Keratinocyte (primary cell): ENCODE measurements around the gene OR52N1. TPM values are rescaled to one million over a fixed set of nuclear protein-coding genes. Genes with fewer than 3 reads are reported as not detected.

ENCODE experiments used
- DNase-seq: peaks from one replicate; pipeline ENCODE4 v3.0.0-alpha.2; 2011; ENCODE audit warnings: low read depth, missing footprints, low spot score
- FAIRE-seq: peaks from 2 replicates; lab custom pipeline; 2011; peaks lifted over from hg19 to GRCh38; lab: Jason Lieb, UNC
- H2AFZ ChIP-seq: 2 replicates; pipeline ENCODE4 v1.6.0; 2012; ENCODE audit warnings: low read length, control low read depth, inconsistent platforms; ENCODE audit not compliant: control insufficient read depth
- H3K27ac ChIP-seq: 2 replicates; pipeline ENCODE4 v1.5.1; 2011; ENCODE audit warnings: low read length; ENCODE audit not compliant: control insufficient read depth, insufficient read depth
- H3K27me3 ChIP-seq: 3 replicates; pipeline ENCODE4 v1.6.0; 2011; ENCODE audit warnings: low read length; ENCODE audit not compliant: control insufficient read depth, insufficient read depth; ENCODE audit errors: extremely low read depth
- H3K36me3 ChIP-seq, 2 experiments: 2 replicates in 1 of 2; 3 replicates in 1 of 2; pipeline ENCODE4 v1.5.1; 2011; ENCODE audit warnings: low read length in 2 of 2, mild to moderate bottlenecking in 1 of 2; ENCODE audit not compliant: control insufficient read depth in 2 of 2, insufficient read depth in 2 of 2; ENCODE audit errors: extremely low read depth in 1 of 2
- H3K4me1 ChIP-seq: 3 replicates; pipeline ENCODE4 v1.5.1; 2011; ENCODE audit warnings: low read length; ENCODE audit not compliant: control insufficient read depth, insufficient read depth; ENCODE audit errors: extremely low read depth
- H3K4me2 ChIP-seq: 3 replicates; pipeline ENCODE4 v1.6.0; 2011; ENCODE audit warnings: low read depth, low read length; ENCODE audit not compliant: control insufficient read depth, insufficient read depth; ENCODE audit errors: extremely low read depth
- H3K4me3 ChIP-seq, 3 experiments: fragments of 200-600 bp in 1 of 3; sonication (generic) in 1 of 3; 2 replicates in 2 of 3; 3 replicates in 1 of 3; pipeline ENCODE4 v1.5.1; 2011 to 2016; ENCODE audit warnings: low read length in 3 of 3, mild to moderate bottlenecking in 3 of 3, control low read depth in 2 of 3, inconsistent platforms in 1 of 3, low read depth in 1 of 3, mixed read lengths in 1 of 3, mixed run types in 1 of 3, moderate library complexity in 1 of 3; ENCODE audit not compliant: control insufficient read depth in 2 of 3, insufficient read depth in 2 of 3; ENCODE audit errors: extremely low read depth in 1 of 3
- H3K79me2 ChIP-seq: 2 replicates; pipeline ENCODE4 v1.6.0; 2012; ENCODE audit warnings: low read length; ENCODE audit not compliant: control insufficient read depth, insufficient read depth
- H3K9ac ChIP-seq: 3 replicates; pipeline ENCODE4 v1.6.0; 2011; ENCODE audit warnings: low read length; ENCODE audit not compliant: control insufficient read depth, insufficient read depth; ENCODE audit errors: extremely low read depth
- H3K9me1 ChIP-seq: 3 replicates; pipeline ENCODE4 v1.6.0; 2011; ENCODE audit warnings: low read length; ENCODE audit not compliant: control insufficient read depth, insufficient read depth; ENCODE audit errors: extremely low read depth
- H3K9me3 ChIP-seq: 2 replicates; pipeline ENCODE4 v1.5.1; 2012; ENCODE audit warnings: low read depth, low read length; ENCODE audit not compliant: control insufficient read depth
- H4K20me1 ChIP-seq: 3 replicates; pipeline ENCODE4 v1.6.0; 2011; ENCODE audit warnings: low read length; ENCODE audit not compliant: control insufficient read depth, insufficient read depth; ENCODE audit errors: extremely low read depth
- EZH2 ChIP-seq: IDR thresholded peaks from one replicate; pipeline ENCODE4 v1.6.1; 2012; ENCODE audit warnings: inconsistent platforms, mild to moderate bottlenecking, low read length, moderate library complexity
- dilution Hi-C: fragments of 300-500 bp; cut with MboI; formaldehyde crosslinking; loops from one replicate; pipeline ENCODE4 v1.7.0; 2020; ENCODE audit warnings: low sequenced_read_pairs; ENCODE audit not compliant: extremely low pct_ligation_motif_present
- polyA plus RNA-seq, 5 experiments: library from polyadenylated mRNA; depleted of rRNA in 3 of 5; stranded (reverse) in 3 of 5; stranded (forward) in 1 of 5; unstranded in 1 of 5; fragments of >200 nt; gene quantifications; 1 replicate in 1 of 5; 2 replicates in 3 of 5; 3 replicates in 1 of 5; pipeline versions ENCODE4 v1.2.1 to v1.2.3, GENCODE V29; 2011 to 2012; ENCODE audit warnings: missing spikeins in 2 of 5, low read depth in 1 of 5, low replicate concordance in 1 of 5
- TF ChIP-seq, protein P1 (sequence below), 3 experiments: IDR thresholded peaks in 1 of 3; conservative IDR thresholded peaks in 1 of 3; optimal IDR thresholded peaks in 1 of 3; 2 replicates in 2 of 3; 3 replicates in 1 of 3; pipeline versions ENCODE3 to v1.5.1; 2011; ENCODE audit warnings: low read length in 3 of 3, mild to moderate bottlenecking in 3 of 3, moderate library complexity in 2 of 3, control low read depth in 1 of 3, inconsistent platforms in 1 of 3; ENCODE audit not compliant: insufficient read depth in 2 of 3; ENCODE audit errors: extremely low read depth in 1 of 3

OR52N1 gene
- polyA plus RNA-seq, 1 donor (not counting 4 experiments of a cell fraction or from before 2014, with no cell fraction given) = not detected

DNA sequence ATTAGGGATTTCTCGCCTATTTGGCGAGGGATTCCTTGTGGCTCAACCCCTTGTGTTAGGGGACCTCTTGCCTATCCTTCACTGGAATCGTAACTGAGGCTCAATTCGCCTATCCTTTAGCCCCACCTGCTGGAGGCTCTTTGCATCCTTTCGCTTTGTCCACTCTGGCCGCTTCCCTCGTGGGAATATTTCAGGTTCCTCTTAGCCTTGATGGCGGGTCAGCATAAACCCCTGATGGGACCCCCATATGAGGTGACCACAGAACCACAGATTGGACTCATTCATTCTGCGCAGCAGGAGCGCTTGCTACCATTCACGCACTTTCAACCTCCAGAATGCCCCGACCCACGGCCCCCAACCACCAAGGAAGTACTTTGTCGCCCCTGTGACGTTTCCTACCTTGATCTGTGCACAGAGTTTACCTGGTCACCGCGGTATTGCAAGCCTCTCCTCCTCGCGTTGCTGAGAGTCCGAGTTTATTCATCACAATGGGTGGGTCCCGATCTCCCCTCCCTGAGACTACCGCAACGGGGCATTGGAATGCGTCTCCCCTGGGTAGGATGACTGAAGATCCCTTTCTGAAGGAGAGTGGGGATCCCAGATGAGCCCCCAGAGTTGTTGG lies 17.5 kb upstream of the OR52N1 start, which contains the start of gene OR52N2:
TSS of gene OR52N2 (plus strand) at position 425 of the 622 bp plus-strand sequence. CDS start 11,412 bp downstream, outside the sequence.
- peak within 1 kb of the TSS; percentile 13 to 68 (median 37) for H3K4me3 ChIP-seq
- no peaks in the 10 kb centered on the region for H3K79me2 ChIP-seq
- H2AFZ ChIP-seq = peak within 1 kb of the TSS; percentile 80
- no peak within 1 kb of the TSS for H3K27ac ChIP-seq
- peak; percentile 13 for DNase-seq
- TF ChIP-seq, protein P1, sequence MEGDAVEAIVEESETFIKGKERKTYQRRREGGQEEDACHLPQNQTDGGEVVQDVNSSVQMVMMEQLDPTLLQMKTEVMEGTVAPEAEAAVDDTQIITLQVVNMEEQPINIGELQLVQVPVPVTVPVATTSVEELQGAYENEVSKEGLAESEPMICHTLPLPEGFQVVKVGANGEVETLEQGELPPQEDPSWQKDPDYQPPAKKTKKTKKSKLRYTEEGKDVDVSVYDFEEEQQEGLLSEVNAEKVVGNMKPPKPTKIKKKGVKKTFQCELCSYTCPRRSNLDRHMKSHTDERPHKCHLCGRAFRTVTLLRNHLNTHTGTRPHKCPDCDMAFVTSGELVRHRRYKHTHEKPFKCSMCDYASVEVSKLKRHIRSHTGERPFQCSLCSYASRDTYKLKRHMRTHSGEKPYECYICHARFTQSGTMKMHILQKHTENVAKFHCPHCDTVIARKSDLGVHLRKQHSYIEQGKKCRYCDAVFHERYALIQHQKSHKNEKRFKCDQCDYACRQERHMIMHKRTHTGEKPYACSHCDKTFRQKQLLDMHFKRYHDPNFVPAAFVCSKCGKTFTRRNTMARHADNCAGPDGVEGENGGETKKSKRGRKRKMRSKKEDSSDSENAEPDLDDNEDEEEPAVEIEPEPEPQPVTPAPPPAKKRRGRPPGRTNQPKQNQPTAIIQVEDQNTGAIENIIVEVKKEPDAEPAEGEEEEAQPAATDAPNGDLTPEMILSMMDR (optimal IDR thresholded peaks at IDR 0.05 in 1 of 3, IDR thresholded peaks at IDR 0.05 in 1 of 3, conservative IDR thresholded peaks at IDR 0.05 in 1 of 3; ENCODE audit: extremely low read depth in 1 of 3, insufficient read depth in 2 of 3, low read length in 3 of 3) = peak; percentile 77 to 87 (median 77)
- TF ChIP-seq EZH2 = no peak
- H3K27me3 ChIP-seq = peaks cover 5% of the 10 kb centered on the region
- peak; percentile 83 for FAIRE-seq
- H3K9me3 ChIP-seq = no peaks in the 10 kb centered on the region
- H3K36me3 ChIP-seq = no peaks in the 10 kb centered on the region
- H3K9me1 ChIP-seq = no peaks in the 10 kb centered on the region
- peak within 1 kb of the TSS; percentile 79 for H3K4me2 ChIP-seq
- no peaks in the 10 kb centered on the region for H4K20me1 ChIP-seq
- dilution Hi-C loops = no loop called here
- H3K9ac ChIP-seq = peak within 1 kb of the TSS; percentile 2
- H3K4me1 ChIP-seq = peaks cover 3% of the 10 kb centered on the region

DNA sequence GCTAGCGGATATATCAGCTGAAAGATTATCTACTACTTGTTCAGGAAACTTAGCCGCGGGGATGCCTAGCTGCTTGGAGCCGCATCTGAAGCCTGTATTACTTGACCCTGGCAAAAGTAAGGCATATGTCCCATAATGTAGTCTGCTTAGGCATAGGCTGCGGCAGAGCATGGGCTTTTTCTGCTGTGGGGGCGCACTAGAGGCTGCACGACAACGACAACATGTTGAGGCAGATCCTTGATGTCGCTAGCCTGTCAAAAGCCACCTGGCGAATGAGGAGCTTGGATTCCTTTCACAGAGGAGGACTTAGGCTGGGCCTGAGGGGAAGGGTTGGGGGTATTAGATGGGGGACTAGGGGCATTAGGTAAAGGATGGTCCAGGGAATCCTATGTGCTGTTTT lies 16.5 kb upstream of the OR52N1 start:
- Histone ChIP-seq H3K79me2 (no peaks in the 10 kb centered on the region), H4K20me1 (no peaks in the 10 kb centered on the region), H3K4me3 (no peak overlapping the region), H3K9ac (no peak overlapping the region), H3K4me2 (no peak overlapping the region), H3K27ac (no peak overlapping the region), H3K4me1 (peaks cover 3% of the 10 kb centered on the region), H3K9me1 (no peaks in the 10 kb centered on the region), H3K36me3 (no peaks in the 10 kb centered on the region), H2AFZ (no peak overlapping the region), H3K9me3 (no peaks in the 10 kb centered on the region), H3K27me3 (peaks cover 5% of the 10 kb centered on the region)
- no peak for TF ChIP-seq EZH2
- TF ChIP-seq, protein P1 (optimal IDR thresholded peaks at IDR 0.05 in 1 of 3, IDR thresholded peaks at IDR 0.05 in 1 of 3, conservative IDR thresholded peaks at IDR 0.05 in 1 of 3; ENCODE audit: extremely low read depth in 1 of 3, insufficient read depth in 2 of 3, low read length in 3 of 3) = peak in 1 of 3 experiments; percentile 20
- dilution Hi-C loops = no loop called here
- DNase-seq = no peak
- FAIRE-seq = no peak
